Muscle of leg (tissue), 11 donors: Measurements from ENCODE around the gene C16orf92. TPM values are rescaled to one million over a fixed set of nuclear protein-coding genes. Genes with fewer than 3 reads are reported as not detected.

Experiments
- DNase-seq: peaks from one replicate; pipeline ENCODE4 v3.0.0; 2013
- H3K27ac ChIP-seq: one replicate; pipeline ENCODE4 v1.5.1; 2013; ENCODE audit warnings: mild to moderate bottlenecking, low read length, control low read depth
- H3K27me3 ChIP-seq: one replicate; pipeline ENCODE4 v1.6.1; 2013; ENCODE audit warnings: low read length; ENCODE audit not compliant: control insufficient read depth, insufficient read depth
- H3K36me3 ChIP-seq: one replicate; pipeline ENCODE4 v1.6.1; 2013; ENCODE audit warnings: low read length; ENCODE audit not compliant: control insufficient read depth, insufficient read depth
- H3K4me1 ChIP-seq: one replicate; pipeline ENCODE4 v1.6.1; 2013; ENCODE audit warnings: low read length; ENCODE audit not compliant: control insufficient read depth, insufficient read depth
- H3K4me3 ChIP-seq: one replicate; pipeline ENCODE4 v1.5.1; 2013; ENCODE audit warnings: low read length, control low read depth
- H3K9me3 ChIP-seq: replicated peaks from 2 replicates; pipeline ENCODE4 v1.6.1; 2013; ENCODE audit warnings: low read depth, low read length; ENCODE audit not compliant: control insufficient read depth
- WGBS: methylation state at CpG from one replicate; pipeline ENCODE4 v1.1.5; 2013; ENCODE audit warnings: missing lambda C conversion rate; ENCODE audit not compliant: insufficient coverage; 5-methylcytosine and 5-hydroxymethylcytosine counted together
- polyA plus RNA-seq, 8 donors: library from polyadenylated mRNA; unstranded; fragments of 120-200 nt; gene quantifications; one replicate each; pipeline versions ENCODE4 v1.2.1 to v1.2.3, GENCODE V29; 2013; ENCODE audit warnings: inconsistent platforms in 1 of 8, low replicate concordance in 1 of 8; ENCODE audit not compliant: insufficient read length in 8 of 8, insufficient read depth in 1 of 8
- total RNA-seq: library from RNA; stranded (reverse); fragments of 120-200 nt; gene quantifications from one replicate; pipeline ENCODE4 v1.2.4, GENCODE V29; 2013

Gene C16orf92
- total and polyA plus RNA-seq, 9 donors = not detected

DNA sequence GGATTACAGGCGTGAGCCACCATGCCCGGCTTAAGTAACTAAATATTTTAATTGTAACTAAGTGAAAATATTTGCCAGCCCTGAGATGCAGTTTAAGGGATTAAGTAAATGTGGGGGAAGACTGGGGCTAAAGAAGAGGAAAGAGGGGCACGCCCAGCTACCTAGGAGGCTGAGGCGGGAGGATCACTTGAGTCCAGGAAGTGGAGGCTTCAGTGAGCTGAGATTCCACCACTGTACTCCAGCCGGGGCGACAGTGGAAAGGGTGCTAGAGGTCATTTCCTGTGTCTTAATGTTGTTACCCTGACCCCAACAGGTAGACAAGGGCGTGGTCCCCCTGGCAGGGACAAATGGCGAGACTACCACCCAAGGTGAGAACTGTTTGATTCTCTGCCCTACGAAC lies 45.3 kb downstream of the C16orf92 start:
- Histone ChIP-seq H3K27ac (no peak overlapping the region), H3K9me3 (no peaks in the 10 kb centered on the region), H3K4me1 (peaks cover 45% of the 10 kb centered on the region), H3K4me3 (no peak overlapping the region), H3K27me3 (no peaks in the 10 kb centered on the region), H3K36me3 (peaks cover 59% of the 10 kb centered on the region)
- DNase-seq = no peak
- WGBS = 100% methylated on average over 4 of the region's 9 CpGs

DNA sequence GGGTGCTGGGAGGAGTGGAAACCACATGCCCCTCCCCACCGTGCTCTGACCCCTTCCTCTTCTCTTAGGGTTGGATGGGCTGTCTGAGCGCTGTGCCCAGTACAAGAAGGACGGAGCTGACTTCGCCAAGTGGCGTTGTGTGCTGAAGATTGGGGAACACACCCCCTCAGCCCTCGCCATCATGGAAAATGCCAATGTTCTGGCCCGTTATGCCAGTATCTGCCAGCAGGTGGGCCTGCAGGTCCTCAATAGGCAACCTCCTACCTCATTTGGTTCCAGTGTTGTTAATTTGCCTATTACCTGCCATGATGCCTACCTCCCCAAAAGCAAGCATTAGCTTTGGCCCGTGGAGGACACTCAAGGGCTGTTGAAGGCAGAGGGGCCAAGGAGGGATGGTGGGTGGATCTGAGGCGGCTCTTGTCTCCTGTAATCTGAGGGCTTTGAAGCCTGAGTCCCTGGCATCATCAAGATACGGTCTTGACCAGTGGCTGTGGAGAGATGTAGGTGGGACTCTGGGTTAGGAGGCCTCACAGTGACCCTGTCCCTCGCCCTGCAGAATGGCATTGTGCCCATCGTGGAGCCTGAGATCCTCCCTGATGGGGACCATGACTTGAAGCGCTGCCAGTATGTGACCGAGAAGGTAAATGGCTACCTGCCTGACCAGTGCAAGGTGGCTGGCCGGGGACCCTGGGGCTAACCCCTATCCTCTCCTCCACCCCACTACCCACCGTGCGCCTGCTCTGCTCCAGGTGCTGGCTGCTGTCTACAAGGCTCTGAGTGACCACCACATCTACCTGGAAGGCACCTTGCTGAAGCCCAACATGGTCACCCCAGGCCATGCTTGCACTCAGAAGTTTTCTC lies 46.0 kb downstream of the C16orf92 start:
- 84% methylated on average over 13 of the region's 17 CpGs for WGBS
- no peaks in the 10 kb centered on the region for H3K27me3 ChIP-seq
- no peak overlapping the region for H3K27ac ChIP-seq
- peak; percentile 29 for DNase-seq
- peaks cover 63% of the 10 kb centered on the region for H3K36me3 ChIP-seq
- peaks cover 38% of the 10 kb centered on the region for H3K4me1 ChIP-seq
- no peaks in the 10 kb centered on the region for H3K9me3 ChIP-seq
- no peak overlapping the region for H3K4me3 ChIP-seq

DNA sequence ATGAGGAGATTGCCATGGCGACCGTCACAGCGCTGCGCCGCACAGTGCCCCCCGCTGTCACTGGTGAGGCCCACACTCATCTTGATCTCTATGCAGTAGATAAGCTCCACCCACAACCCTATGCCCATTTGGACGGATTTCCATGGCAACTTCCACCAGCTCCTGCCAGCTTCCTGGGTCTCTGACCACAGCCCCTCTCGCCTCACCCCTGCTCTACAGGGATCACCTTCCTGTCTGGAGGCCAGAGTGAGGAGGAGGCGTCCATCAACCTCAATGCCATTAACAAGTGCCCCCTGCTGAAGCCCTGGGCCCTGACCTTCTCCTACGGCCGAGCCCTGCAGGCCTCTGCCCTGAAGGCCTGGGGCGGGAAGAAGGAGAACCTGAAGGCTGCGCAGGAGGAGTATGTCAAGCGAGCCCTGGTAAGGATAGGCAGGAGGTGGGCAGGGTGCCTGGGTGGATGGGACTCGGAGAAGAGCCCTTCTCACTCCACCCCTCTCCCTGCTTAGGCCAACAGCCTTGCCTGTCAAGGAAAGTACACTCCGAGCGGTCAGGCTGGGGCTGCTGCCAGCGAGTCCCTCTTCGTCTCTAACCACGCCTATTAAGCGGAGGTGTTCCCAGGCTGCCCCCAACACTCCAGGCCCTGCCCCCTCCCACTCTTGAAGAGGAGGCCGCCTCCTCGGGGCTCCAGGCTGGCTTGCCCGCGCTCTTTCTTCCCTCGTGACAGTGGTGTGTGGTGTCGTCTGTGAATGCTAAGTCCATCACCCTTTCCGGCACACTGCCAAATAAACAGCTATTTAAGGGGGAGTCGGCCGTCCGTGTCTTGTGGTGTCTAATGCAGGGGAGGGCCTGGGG lies 46.8 kb downstream of the C16orf92 start:
- no peaks in the 10 kb centered on the region for H3K27me3 ChIP-seq
- DNase-seq = peak; percentile 47
- peak overlapping the region; percentile 2 for H3K4me3 ChIP-seq
- H3K4me1 ChIP-seq = peaks cover 32% of the 10 kb centered on the region
- no peaks in the 10 kb centered on the region for H3K9me3 ChIP-seq
- peaks cover 63% of the 10 kb centered on the region for H3K36me3 ChIP-seq
- H3K27ac ChIP-seq = no peak overlapping the region
- WGBS = 69% methylated on average over 13 of the region's 31 CpGs

DNA sequence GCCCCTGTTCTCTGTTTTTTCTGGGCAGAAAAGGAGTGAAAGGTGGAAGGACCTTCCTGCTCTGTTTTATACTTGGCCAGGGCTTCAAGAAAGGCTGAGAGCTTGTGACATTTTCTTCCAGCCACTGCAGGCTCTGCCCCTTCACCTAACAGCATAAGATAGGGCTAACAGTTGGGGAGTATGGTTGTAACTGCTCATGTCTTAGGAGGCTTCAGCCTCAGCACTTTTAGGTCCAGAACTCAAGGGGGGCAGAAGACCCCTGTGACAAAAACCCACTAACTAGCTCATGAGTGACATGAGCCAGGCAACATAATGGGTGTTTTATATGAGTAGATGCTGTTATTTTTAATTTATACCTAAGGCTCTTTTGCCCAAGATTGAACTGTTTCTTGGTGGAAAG lies 47.5 kb downstream of the C16orf92 start:
- Histone ChIP-seq H3K4me1 (peaks cover 35% of the 10 kb centered on the region), H3K4me3 (no peak overlapping the region), H3K27ac (no peak overlapping the region), H3K36me3 (peaks cover 63% of the 10 kb centered on the region), H3K27me3 (no peaks in the 10 kb centered on the region), H3K9me3 (no peaks in the 10 kb centered on the region)
- DNase-seq = no peak

Other genes with a start within 250 kb of the C16orf92 start
- gene ZG16, start 244.9 kb upstream of the C16orf92 start, total RNA-seq = not detected
- gene ZG16, start 244.9 kb upstream of the C16orf92 start, polyA plus RNA-seq = under 1 TPM in 2 of 8 donors, not detected in 6; 0.05 to 0.13 TPM
- 26.2 TPM for gene KIF22, start 232.4 kb upstream of the C16orf92 start, total RNA-seq
- gene KIF22, start 232.4 kb upstream of the C16orf92 start, polyA plus RNA-seq = 10 to 100 TPM; 29.2 to 43.0 (median 39.6) TPM
- gene MAZ, start 216.7 kb upstream of the C16orf92 start, total RNA-seq = 121 TPM
- gene MAZ, start 216.7 kb upstream of the C16orf92 start, polyA plus RNA-seq = 100 to 1,000 TPM; 236 to 314 (median 273) TPM
- 8.3 TPM for gene PRRT2, start 211.0 kb upstream of the C16orf92 start, total RNA-seq
- 10 to 100 TPM; 11.9 to 28.5 (median 18.3) TPM for gene PRRT2, start 211.0 kb upstream of the C16orf92 start, polyA plus RNA-seq
- 31.3 TPM for gene PAGR1, start 207.0 kb upstream of the C16orf92 start, total RNA-seq
- gene PAGR1, start 207.0 kb upstream of the C16orf92 start, polyA plus RNA-seq = 10 to 100 TPM; 28.7 to 46.4 (median 33.5) TPM
- 21.5 TPM for gene MVP, start 202.7 kb upstream of the C16orf92 start, total RNA-seq
- gene MVP, start 202.7 kb upstream of the C16orf92 start, polyA plus RNA-seq = 10 to 100 TPM; 14.5 to 30.0 (median 19.5) TPM
- 29.0 TPM for gene CDIPT, start 160.0 kb upstream of the C16orf92 start, total RNA-seq
- gene CDIPT, start 160.0 kb upstream of the C16orf92 start, polyA plus RNA-seq = 10 to 100 TPM; 36.2 to 52.8 (median 44.2) TPM
- gene SEZ6L2, start 123.6 kb upstream of the C16orf92 start, total RNA-seq = 1.1 TPM
- gene SEZ6L2, start 123.6 kb upstream of the C16orf92 start, polyA plus RNA-seq = 1 to 10 TPM; 2.2 to 8.4 (median 3.2) TPM
- 0.09 TPM for gene ASPHD1, start 122.7 kb upstream of the C16orf92 start, total RNA-seq
- gene ASPHD1, start 122.7 kb upstream of the C16orf92 start, polyA plus RNA-seq = 1 to 10 TPM in 2 of 8 donors, under 1 TPM in 6; 0.36 to 1.6 (median 0.63) TPM
- 4.3 TPM for gene KCTD13, start 97.0 kb upstream of the C16orf92 start, total RNA-seq
- gene KCTD13, start 97.0 kb upstream of the C16orf92 start, polyA plus RNA-seq = 10 to 100 TPM in 6 of 8 donors, 1 to 10 TPM in 2; 8.5 to 18.8 (median 12.2) TPM
- gene TMEM219, start 61.1 kb upstream of the C16orf92 start, total RNA-seq = 49.5 TPM
- gene TMEM219, start 61.1 kb upstream of the C16orf92 start, polyA plus RNA-seq = 10 to 100 TPM; 53.8 to 73.8 (median 62.0) TPM
- 28.0 TPM for gene TAOK2, start 49.3 kb upstream of the C16orf92 start, total RNA-seq
- 10 to 100 TPM; 30.8 to 43.3 (median 38.8) TPM for gene TAOK2, start 49.3 kb upstream of the C16orf92 start, polyA plus RNA-seq
- gene HIRIP3, start 27.6 kb upstream of the C16orf92 start, total RNA-seq = 10.5 TPM
- gene HIRIP3, start 27.6 kb upstream of the C16orf92 start, polyA plus RNA-seq = 10 to 100 TPM; 14.5 to 18.5 (median 17.1) TPM
- gene INO80E, start 27.0 kb upstream of the C16orf92 start, total RNA-seq = 32.9 TPM
- 10 to 100 TPM; 29.5 to 41.8 (median 36.5) TPM for gene INO80E, start 27.0 kb upstream of the C16orf92 start, polyA plus RNA-seq
- gene DOC2A, start 12.2 kb upstream of the C16orf92 start, total RNA-seq = 0.22 TPM
- 1 to 10 TPM in 4 of 8 donors, under 1 TPM in 4; 0.66 to 1.8 (median 0.96) TPM for gene DOC2A, start 12.2 kb upstream of the C16orf92 start, polyA plus RNA-seq
- 0.40 TPM for gene TLCD3B, start 8.1 kb downstream of the C16orf92 start, total RNA-seq
- gene TLCD3B, start 8.1 kb downstream of the C16orf92 start, polyA plus RNA-seq = 1 to 10 TPM in 1 of 8 donors, under 1 TPM in 7; 0.25 to 1.7 (median 0.72) TPM
- 1,578 TPM for gene ALDOA, start 42.6 kb downstream of the C16orf92 start, total RNA-seq
- 1,000 to 10,000 TPM; 1,252 to 2,647 (median 2,103) TPM for gene ALDOA, start 42.6 kb downstream of the C16orf92 start, polyA plus RNA-seq
- 39.4 TPM for gene PPP4C, start 52.8 kb downstream of the C16orf92 start, total RNA-seq
- gene PPP4C, start 52.8 kb downstream of the C16orf92 start, polyA plus RNA-seq = 10 to 100 TPM; 64.6 to 77.4 (median 70.4) TPM
- 0.31 TPM for gene TBX6, start 68.7 kb downstream of the C16orf92 start, total RNA-seq
- gene TBX6, start 68.7 kb downstream of the C16orf92 start, polyA plus RNA-seq = 1 to 10 TPM in 3 of 8 donors, under 1 TPM in 5; 0.18 to 1.3 (median 0.54) TPM
- gene YPEL3, start 73.0 kb downstream of the C16orf92 start, total RNA-seq = 13.9 TPM
- 10 to 100 TPM; 22.3 to 45.8 (median 28.3) TPM for gene YPEL3, start 73.0 kb downstream of the C16orf92 start, polyA plus RNA-seq
- gene GDPD3, start 90.3 kb downstream of the C16orf92 start, total RNA-seq = 3.3 TPM
- 1 to 10 TPM; 5.0 to 8.7 (median 6.1) TPM for gene GDPD3, start 90.3 kb downstream of the C16orf92 start, polyA plus RNA-seq
- 14.9 TPM for gene MAPK3, start 100.0 kb downstream of the C16orf92 start, total RNA-seq
- 10 to 100 TPM; 39.4 to 60.0 (median 43.1) TPM for gene MAPK3, start 100.0 kb downstream of the C16orf92 start, polyA plus RNA-seq
- 4.7 TPM for gene CORO1A, start 160.4 kb downstream of the C16orf92 start, total RNA-seq
- 10 to 100 TPM; 14.1 to 28.0 (median 20.5) TPM for gene CORO1A, start 160.4 kb downstream of the C16orf92 start, polyA plus RNA-seq
- gene BOLA2B, start 170.5 kb downstream of the C16orf92 start, total RNA-seq = 81.7 TPM
- 10 to 100 TPM; 24.0 to 34.6 (median 30.5) TPM for gene BOLA2B, start 170.5 kb downstream of the C16orf92 start, polyA plus RNA-seq
- gene SLX1A, start 170.7 kb downstream of the C16orf92 start, total RNA-seq = 11.9 TPM
- gene SLX1A, start 170.7 kb downstream of the C16orf92 start, polyA plus RNA-seq = 10 to 100 TPM; 11.1 to 27.3 (median 17.7) TPM
- 6.3 TPM for gene SULT1A3, start 176.1 kb downstream of the C16orf92 start, total RNA-seq
- 1 to 10 TPM; 2.2 to 6.5 (median 4.2) TPM for gene SULT1A3, start 176.1 kb downstream of the C16orf92 start, polyA plus RNA-seq
- 2.8 TPM for gene NPIPB13, start 225.3 kb downstream of the C16orf92 start, total RNA-seq
- 1 to 10 TPM; 1.8 to 8.3 (median 4.5) TPM for gene NPIPB13, start 225.3 kb downstream of the C16orf92 start, polyA plus RNA-seq